BJ (cell line): Measurements from ENCODE around the gene SRSF8. TPM values are rescaled to one million over a fixed set of nuclear protein-coding genes. Genes with fewer than 3 reads are reported as not detected.

ENCODE experiments used
- CTCF ChIA-PET: fragments of 350-600 bp; formaldehyde crosslinking; extraction: SDS; loops from one replicate; lab custom pipeline; 2021; ENCODE audit warnings: antibody characterized with exemption, inconsistent platforms; lab: Yijun Ruan, JAX
- POLR2A ChIA-PET: fragments of 300-600 bp; sonication (Branson Sonifier 250); formaldehyde crosslinking; extraction: SDS; loops from one replicate; lab custom pipeline; 2021; ENCODE audit warnings: antibody characterized with exemption; lab: Charles Lee
- DNase-seq: peaks from one replicate; pipeline ENCODE4 v3.0.0-alpha.2; 2011; ENCODE audit warnings: low read depth
- H3K27me3 ChIP-seq: 2 replicates; pipeline ENCODE4 v1.6.0; 2011; ENCODE audit warnings: low read length; ENCODE audit not compliant: control insufficient read depth, insufficient read depth
- H3K36me3 ChIP-seq: 2 replicates; pipeline ENCODE4 v1.5.1; 2011; ENCODE audit warnings: low read length; ENCODE audit not compliant: control insufficient read depth, insufficient read depth
- H3K4me3 ChIP-seq: 2 replicates; pipeline ENCODE4 v1.5.1; 2011; ENCODE audit warnings: low read depth, mild to moderate bottlenecking, control low read depth, low read length
- polyA plus RNA-seq: library from polyadenylated mRNA; depleted of rRNA; stranded (reverse); fragments of >200 nt; gene quantifications from 2 replicates; pipeline ENCODE4 v1.2.3, GENCODE V29; 2011
- TF ChIP-seq, protein P1 (sequence below): IDR thresholded peaks from 2 replicates; pipeline ENCODE4 v1.5.1; 2011; ENCODE audit warnings: low read depth, mild to moderate bottlenecking, control low read depth, inconsistent platforms, low read length, moderate library complexity; ENCODE audit not compliant: insufficient read depth

SRSF8 gene
- polyA plus RNA-seq, 1 experiment, result 18.9 TPM

DNA sequence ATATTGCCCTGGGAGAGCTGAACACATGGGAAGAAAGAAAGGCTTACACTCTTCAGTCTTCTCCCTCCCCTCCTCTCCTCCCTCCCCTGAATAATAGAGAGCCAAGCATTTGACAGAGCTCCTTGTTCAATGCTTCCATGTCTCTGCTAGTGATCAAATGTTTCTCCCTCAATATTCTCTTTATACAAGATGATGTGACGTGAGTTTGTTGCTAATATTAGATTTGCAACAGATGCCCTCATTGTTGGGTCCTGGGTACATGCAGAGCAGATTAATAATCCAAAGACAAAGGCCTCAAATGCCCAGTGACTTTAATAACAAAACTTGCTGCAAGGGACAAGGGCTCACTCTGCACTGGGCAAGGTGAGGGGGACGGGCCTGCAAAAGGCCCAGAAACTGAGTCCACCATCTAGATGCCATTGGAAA, 15.9 kb downstream of the SRSF8 start:
- ChIA-PET POLR2A (no interaction called here), CTCF (interaction anchor here (0.7 to 4.3 kb wide), 2 partner anchors 14 to 628 kb away, joined by 3 to 35 read pairs; partner anchors contain the start of gene SRSF8)
- TF ChIP-seq, protein P1, sequence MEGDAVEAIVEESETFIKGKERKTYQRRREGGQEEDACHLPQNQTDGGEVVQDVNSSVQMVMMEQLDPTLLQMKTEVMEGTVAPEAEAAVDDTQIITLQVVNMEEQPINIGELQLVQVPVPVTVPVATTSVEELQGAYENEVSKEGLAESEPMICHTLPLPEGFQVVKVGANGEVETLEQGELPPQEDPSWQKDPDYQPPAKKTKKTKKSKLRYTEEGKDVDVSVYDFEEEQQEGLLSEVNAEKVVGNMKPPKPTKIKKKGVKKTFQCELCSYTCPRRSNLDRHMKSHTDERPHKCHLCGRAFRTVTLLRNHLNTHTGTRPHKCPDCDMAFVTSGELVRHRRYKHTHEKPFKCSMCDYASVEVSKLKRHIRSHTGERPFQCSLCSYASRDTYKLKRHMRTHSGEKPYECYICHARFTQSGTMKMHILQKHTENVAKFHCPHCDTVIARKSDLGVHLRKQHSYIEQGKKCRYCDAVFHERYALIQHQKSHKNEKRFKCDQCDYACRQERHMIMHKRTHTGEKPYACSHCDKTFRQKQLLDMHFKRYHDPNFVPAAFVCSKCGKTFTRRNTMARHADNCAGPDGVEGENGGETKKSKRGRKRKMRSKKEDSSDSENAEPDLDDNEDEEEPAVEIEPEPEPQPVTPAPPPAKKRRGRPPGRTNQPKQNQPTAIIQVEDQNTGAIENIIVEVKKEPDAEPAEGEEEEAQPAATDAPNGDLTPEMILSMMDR, result no peak
- H3K4me3 ChIP-seq, result no peak overlapping the region
- no peaks in the 10 kb centered on the region for H3K36me3 ChIP-seq
- peaks cover 3% of the 10 kb centered on the region for H3K27me3 ChIP-seq
- DNase-seq, result no peak

DNA sequence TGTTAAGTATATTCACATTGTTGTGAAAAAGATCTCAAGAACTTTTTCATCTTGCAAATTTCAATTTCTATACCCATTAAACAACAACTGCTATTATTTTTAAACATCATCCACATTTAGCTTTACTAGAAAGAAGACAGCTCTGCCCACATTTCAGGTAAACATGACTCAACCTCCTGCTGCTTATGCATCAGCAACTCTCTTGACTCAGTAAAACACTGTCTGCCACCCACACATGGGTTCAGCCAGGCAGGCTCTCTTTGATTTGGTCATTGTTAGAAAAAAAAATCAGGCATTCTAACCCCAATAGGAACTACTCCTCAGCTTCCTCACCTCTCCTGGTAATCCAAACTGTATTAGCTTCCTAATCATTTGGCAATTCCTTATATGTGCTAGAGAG, 17.8 kb downstream of the SRSF8 start:
- POLR2A ChIA-PET, result no interaction called here
- no peaks in the 10 kb centered on the region for H3K36me3 ChIP-seq
- CTCF ChIA-PET, result interaction anchor here (1.3 to 3.4 kb wide), 2 partner anchors 17 to 680 kb away, joined by 4 to 19 read pairs; partner anchors contain the start of gene SRSF8
- no peak overlapping the region for H3K4me3 ChIP-seq
- DNase-seq, result no peak
- no peaks in the 10 kb centered on the region; the same call in 1 of the 2 replicates for H3K27me3 ChIP-seq
- TF ChIP-seq, protein P1, result no peak

DNA sequence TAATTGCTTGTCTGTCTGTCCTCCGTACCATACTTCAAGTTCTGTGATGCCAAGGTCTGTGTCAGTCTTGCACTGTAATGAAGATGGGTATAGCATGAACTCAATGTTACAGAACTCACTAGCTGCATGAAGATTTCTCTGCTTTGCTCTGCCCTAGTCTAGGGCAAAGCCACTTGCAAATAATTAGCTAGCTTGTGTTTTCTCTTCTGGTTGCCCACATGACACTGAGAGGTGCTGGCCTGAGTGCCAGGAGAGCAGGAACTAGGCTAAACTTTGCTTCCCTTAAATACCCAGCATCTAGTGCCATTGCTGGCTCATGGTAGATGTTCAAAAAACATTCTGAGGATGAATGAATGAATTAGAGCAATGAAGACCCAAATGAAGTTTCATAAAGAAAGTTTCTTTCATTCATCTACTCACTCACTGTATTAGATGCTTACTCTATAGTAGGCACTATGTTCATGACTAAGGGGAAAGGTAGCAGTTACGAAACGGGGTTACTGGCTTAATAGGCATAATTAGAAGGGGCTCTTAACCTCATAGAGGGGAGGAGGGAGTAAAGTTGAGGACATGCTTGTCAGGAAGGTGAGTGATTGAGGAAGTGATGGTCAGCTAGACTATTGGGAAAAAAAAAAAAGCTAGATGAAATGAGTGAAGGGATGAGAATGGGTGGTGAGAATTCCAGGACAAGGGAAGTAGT, 18.5 kb downstream of the SRSF8 start:
- Histone ChIP-seq H3K27me3 (no peaks in the 10 kb centered on the region; the same call in 1 of the 2 replicates), H3K4me3 (no peak overlapping the region), H3K36me3 (no peaks in the 10 kb centered on the region)
- ChIA-PET CTCF (interaction anchor here (1.3 to 3.4 kb wide), 2 partner anchors 17 to 679 kb away, joined by 4 to 19 read pairs; partner anchors contain the start of gene SRSF8), POLR2A (interaction anchor here (0.6 to 1.3 kb wide), 2 partner anchors 9 to 12 kb away, joined by 3 to 4 read pairs; no protein-coding TSS in a partner anchor)
- no peak for DNase-seq
- TF ChIP-seq, protein P1, result no peak

DNA sequence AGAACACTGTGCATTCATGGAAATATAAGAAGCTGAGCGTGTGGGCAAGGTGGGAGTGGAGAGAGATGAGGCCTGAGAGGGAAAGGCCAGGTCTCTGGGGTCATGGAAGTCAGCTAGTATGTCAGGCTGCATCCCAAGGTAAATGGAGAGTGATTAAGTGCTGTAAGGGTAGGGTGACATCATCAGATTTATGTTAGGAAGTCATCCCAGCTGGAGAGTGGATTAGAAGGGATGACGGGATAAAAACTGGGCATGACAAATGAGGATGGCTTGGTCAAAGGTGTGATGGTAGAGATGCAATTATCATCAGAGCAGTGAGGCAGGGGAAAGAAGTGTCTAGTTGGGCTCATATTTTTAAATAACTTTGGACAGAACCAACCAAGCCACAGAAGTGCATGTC, 19.4 kb downstream of the SRSF8 start:
- Histone ChIP-seq H3K4me3 (no peak overlapping the region), H3K36me3 (no peaks in the 10 kb centered on the region), H3K27me3 (no peaks in the 10 kb centered on the region; the same call in 1 of the 2 replicates)
- DNase-seq, result no peak
- TF ChIP-seq, protein P1, result no peak
- ChIA-PET POLR2A (interaction anchor here (0.6 to 1.3 kb wide), 2 partner anchors 10 to 12 kb away, joined by 3 to 4 read pairs; no protein-coding TSS in a partner anchor), CTCF (interaction anchor here (3.4 kb wide), 1 partner anchor 18 kb away, joined by 19 read pairs; the partner anchor contains the start of gene SRSF8)
